ENCODE data around the gene PDZD2.

The PDZD2 gene

GRCh38 chr5:31638345-31638744, 586 bp upstream of the PDZD2 start:
- DNase-seq (ENCODE audit: low spot score), result no peak

GRCh38 chr5:31639481-31640411, 815 bp downstream of the PDZD2 start:
- DNase-seq (ENCODE audit: low spot score), result no peak

- DNase-seq (ENCODE audit: low spot score), result no peak
These were observed 1.6 kb downstream of the PDZD2 start for GRCh38 chr5:31640573-31640972.

GRCh38 chr5:31641059-31641458, 2.1 kb downstream of the PDZD2 start:
- DNase-seq (ENCODE audit: low spot score), result no peak

GRCh38 chr5:31641575-31641974, 2.6 kb downstream of the PDZD2 start:
- no peak for DNase-seq (ENCODE audit: low spot score)

- DNase-seq (ENCODE audit: low spot score), result no peak
These were observed 6.6 kb downstream of the PDZD2 start for GRCh38 chr5:31645420-31646081.

GRCh38 chr5:31648326-31648725, 9.4 kb downstream of the PDZD2 start:
- no peak for DNase-seq (ENCODE audit: low spot score)

GRCh38 chr5:31651241-31651640, 12.3 kb downstream of the PDZD2 start:
- no peak for DNase-seq (ENCODE audit: low spot score)

- no peak for DNase-seq (ENCODE audit: low spot score)
These were observed 16.6 kb downstream of the PDZD2 start for GRCh38 chr5:31655491-31655890.

GRCh38 chr5:31656806-31657205, 17.9 kb downstream of the PDZD2 start:
- DNase-seq (ENCODE audit: low spot score), result no peak

- DNase-seq (ENCODE audit: low spot score), result no peak
These were observed 18.5 kb downstream of the PDZD2 start for GRCh38 chr5:31657315-31657979.

- no peak for DNase-seq (ENCODE audit: low spot score)
These were observed 22.3 kb downstream of the PDZD2 start for GRCh38 chr5:31661257-31661656.

GRCh38 chr5:31663519-31663918, 24.6 kb downstream of the PDZD2 start:
- DNase-seq (ENCODE audit: low spot score), result no peak

GRCh38 chr5:31664566-31664965, 25.6 kb downstream of the PDZD2 start:
- no peak for DNase-seq (ENCODE audit: low spot score)

GRCh38 chr5:31671339-31671741, 32.4 kb downstream of the PDZD2 start:
- no peak for DNase-seq (ENCODE audit: low spot score)

GRCh38 chr5:31674371-31674951, 35.5 kb downstream of the PDZD2 start:
- no peak for DNase-seq (ENCODE audit: low spot score)

- no peak for DNase-seq (ENCODE audit: low spot score)
These were observed 36.5 kb downstream of the PDZD2 start for GRCh38 chr5:31675472-31675871.

- no peak for DNase-seq (ENCODE audit: low spot score)
These were observed 39.2 kb downstream of the PDZD2 start for GRCh38 chr5:31678180-31678579.

GRCh38 chr5:31680528-31680927, 41.6 kb downstream of the PDZD2 start:
- no peak for DNase-seq (ENCODE audit: low spot score)

- DNase-seq (ENCODE audit: low spot score), result no peak
These were observed 43.1 kb downstream of the PDZD2 start for GRCh38 chr5:31682025-31682424.

GRCh38 chr5:31682851-31683250, 43.9 kb downstream of the PDZD2 start:
- DNase-seq (ENCODE audit: low spot score), result no peak

GRCh38 chr5:31688515-31689092, 49.7 kb downstream of the PDZD2 start:
- no peak for DNase-seq (ENCODE audit: low spot score)
